GM12801 (cell line): ENCODE data around the gene TRAPPC11.

Source experiments
- CTCF ChIP-seq: IDR thresholded peaks from one replicate; pipeline ENCODE4 v1.5.1; 2011; ENCODE audit warnings: control low read depth; ENCODE audit not compliant: insufficient read length; ENCODE audit errors: extremely low read depth

The TRAPPC11 gene

GRCh38 chr4:183691897-183692296 lies 32.8 kb downstream of the TRAPPC11 start:
- no peak for TF ChIP-seq CTCF

GRCh38 chr4:183698909-183699308 lies 39.8 kb downstream of the TRAPPC11 start:
- no peak for TF ChIP-seq CTCF

GRCh38 chr4:183700407-183700806 lies 41.3 kb downstream of the TRAPPC11 start:
- TF ChIP-seq CTCF: no peak

GRCh38 chr4:183702492-183702891 lies 43.4 kb downstream of the TRAPPC11 start:
- no peak for TF ChIP-seq CTCF

- TF ChIP-seq CTCF: no peak
Measured at GRCh38 chr4:183714626-183715025, 55.5 kb downstream of the TRAPPC11 start.

- no peak for TF ChIP-seq CTCF
Measured at GRCh38 chr4:183716302-183716701, 57.2 kb downstream of the TRAPPC11 start.

- no peak for TF ChIP-seq CTCF
Measured at GRCh38 chr4:183718876-183719275, 59.8 kb downstream of the TRAPPC11 start.
